ENCODE measurements around the gene ARMH1.
A peak's percentile ranks its signal among the peaks of the same experiment; 100 is the strongest.

ARMH1 gene

DNA sequence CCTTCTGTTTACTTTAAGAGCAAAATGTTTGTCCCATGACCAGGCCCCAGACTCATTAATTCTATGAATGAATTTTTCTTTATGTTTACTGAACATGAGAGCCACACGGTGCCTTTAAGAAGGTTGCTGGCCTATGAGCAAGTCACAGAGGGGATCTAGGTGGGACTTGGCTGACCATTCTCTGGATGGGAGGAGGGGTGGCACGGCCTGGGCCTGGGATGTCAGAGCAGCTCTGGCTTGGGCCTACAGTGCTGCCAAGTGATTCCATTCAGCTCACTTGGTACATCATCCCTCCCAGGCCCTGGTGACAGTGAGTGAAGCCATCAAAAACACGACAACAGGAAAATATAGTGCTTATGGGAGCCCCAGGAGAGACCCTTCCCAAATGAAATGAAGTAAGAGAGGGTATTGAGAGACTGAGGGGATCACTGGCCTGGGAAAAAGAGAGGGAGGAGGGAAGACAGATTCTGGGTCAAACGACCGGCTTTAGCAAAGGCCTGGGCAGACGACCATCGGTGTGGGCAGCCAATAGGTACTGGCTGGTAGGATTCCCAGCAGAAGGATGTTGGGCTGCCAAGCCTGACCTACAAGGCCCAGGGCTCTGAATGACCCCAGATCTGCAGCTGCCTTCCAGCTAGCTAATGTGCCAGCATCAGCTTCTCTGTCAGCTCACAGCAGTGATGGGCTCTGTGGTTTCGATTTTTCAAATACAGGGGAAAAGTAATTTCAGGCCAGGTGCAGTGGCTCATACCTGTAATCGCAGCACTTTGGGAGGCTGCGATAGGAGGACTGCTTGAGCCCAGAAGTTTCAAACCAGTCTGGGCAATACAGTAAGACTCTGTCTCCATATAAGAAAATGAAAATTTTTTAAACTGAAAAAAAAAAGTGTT, 3.5 kb upstream of the ARMH1 start:
- no peak for DNase-seq (ENCODE audit: low spot score)

DNA sequence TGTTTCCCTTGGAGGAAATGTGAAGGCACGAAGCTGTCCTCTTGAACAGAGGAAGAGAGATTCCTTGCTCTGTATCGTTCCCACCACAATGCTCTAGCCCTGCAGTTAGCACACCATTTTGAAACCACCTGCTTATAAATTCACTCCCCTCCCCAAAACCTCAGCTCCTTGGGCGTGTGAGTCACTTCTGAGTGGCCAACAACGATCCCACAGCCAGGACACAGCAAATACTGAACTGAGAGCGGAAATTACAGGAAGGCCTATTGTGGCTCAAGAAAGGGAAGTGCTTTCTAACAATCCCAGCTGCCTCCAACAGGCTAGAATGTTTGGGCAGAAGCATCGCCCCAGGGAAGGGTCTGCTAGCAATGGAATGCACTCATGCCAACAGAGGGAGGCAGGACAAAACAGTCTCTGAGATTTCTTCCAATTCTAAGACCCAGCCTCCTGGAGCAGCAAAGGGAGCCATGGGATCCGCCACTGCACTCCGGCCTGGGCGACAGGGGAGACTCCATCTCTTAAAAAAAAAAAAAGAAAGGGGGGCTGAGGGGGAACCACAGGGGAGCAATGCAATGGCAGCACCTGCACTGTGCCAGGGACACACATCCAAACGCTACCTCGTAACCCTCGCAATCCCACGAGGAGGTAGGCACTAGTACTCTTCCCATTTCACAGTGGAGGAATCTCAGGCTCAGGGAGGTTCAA, 2.1 kb upstream of the ARMH1 start:
- no peak for DNase-seq (ENCODE audit: low spot score)

- no peak for DNase-seq (ENCODE audit: low spot score)
Measured at GRCh38 chr1:44672961-44673674, 1.4 kb upstream of the ARMH1 start.

GRCh38 chr1:44673675-44674112, 820 bp upstream of the ARMH1 start:
- DNase-seq (ENCODE audit: low spot score), result no peak

DNA sequence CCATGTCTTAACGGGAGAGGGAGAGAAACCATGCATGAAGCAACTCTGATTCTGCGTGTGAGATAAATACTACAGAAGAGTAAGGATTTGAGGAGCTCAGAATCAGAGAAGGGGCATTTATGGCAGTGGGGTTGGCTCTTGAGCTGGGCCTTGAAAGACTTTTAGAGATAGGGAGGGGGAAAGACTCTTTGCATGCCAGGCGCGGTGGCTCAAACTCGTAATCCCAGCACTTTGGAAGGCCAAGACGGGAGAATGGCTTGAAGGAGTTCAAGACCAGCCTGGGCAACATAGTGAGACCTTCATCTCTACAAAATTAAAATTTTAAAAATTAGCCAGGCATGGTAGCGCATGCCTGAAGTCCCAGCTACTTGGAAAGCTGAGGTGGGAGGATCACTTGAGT, 672 bp downstream of the ARMH1 start:
- DNase-seq (ENCODE audit: low spot score), result no peak

DNA sequence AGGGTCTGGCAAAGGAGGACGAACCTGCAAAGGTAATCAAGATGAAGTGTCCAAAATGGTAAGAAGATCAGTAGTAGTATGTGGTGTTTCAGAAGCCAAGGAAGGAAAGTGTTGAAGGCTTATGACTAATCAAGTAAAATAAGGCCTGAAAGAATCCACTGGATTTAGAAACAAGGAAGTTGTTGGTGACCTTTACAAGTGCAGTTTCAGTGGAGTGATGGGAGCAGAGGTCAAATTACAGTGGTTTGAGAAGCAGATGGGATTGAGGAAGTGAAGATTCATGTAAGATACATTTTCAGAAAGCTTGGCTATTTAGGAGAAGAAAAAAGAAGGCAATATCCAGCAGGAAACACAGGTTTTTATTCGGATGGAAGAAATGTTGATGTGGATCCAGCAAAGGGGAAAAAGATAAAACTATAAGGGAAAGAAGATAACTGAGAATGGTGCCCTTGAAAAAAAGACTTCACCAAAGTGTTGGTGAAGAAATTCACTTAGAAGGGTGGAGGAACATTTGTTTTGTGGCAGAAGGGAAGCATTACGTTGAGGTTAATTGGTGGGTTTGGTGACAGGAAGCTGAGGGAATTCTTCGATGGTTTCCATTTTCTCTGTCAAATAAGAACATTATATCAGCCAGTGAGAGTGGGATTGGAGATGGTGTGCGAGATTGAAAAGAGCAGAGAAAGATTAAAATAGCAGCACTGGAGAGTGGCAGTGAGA, 2.1 kb downstream of the ARMH1 start:
- peak; percentile 26 for DNase-seq (ENCODE audit: low spot score)

GRCh38 chr1:44677201-44677766, 2.8 kb downstream of the ARMH1 start:
- DNase-seq (ENCODE audit: low spot score), result peak; percentile 43

DNA sequence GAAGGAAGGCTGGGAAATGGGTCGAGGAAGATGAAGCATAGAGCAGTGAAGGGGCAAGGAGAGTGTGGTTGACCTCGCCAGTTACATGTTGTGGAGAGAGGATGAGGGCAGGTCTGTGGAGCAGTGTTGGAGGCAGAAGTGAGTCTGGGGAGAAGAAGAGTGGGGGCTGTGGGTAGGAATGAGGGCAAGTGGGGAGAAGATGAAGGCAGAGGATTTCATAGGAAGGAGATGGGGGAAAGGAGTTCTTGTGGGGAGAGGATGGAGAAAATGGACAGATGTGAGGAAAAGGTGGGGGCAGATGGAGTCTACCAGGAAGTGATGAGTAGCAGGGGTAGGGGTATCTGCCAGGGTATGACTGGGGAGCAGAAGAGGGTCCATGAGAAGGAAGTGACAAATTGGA, 3.6 kb downstream of the ARMH1 start:
- no peak for DNase-seq (ENCODE audit: low spot score)

DNA sequence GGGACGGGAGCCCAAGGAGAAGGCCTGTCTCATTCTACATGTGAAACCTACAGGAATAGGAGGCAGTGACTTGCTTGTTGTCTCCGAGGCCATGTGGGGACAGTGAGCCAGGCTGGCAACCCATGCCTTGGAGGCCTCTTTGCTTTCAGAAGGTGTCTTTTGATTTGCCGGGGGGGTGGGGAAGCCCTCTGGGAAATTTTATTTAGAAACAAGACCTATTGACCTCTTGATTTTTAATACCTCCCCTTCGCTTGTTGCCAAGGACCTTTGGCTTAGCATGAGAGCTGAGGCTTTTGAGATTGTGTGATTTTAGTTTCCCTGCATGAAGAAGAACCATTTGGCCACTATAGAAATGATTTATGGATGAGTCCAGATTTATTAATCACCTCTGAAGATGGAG, 4.1 kb downstream of the ARMH1 start:
- no peak for DNase-seq (ENCODE audit: low spot score)

DNA sequence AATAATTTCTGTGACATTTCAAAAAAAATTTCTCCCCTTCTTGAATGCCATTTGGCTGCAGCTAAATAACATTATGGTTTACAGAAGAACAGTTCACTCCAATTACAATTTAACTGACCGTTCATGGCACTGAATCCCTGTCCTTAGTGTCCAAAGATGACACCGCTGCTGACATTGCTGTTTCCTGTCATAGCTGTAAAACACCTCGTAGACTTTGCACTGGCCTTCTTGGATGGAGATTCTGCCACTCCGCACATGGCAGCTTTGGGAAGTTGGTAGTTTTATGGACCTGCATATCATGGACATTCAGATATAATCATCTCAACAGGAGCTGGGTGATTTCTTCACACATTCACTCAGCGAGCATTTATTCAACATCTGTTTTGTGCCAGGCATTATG, 5.0 kb downstream of the ARMH1 start:
- DNase-seq (ENCODE audit: low spot score), result no peak

- DNase-seq (ENCODE audit: low spot score), result no peak
Measured at GRCh38 chr1:44681905-44682882, 7.7 kb downstream of the ARMH1 start.

GRCh38 chr1:44682883-44683265, 8.4 kb downstream of the ARMH1 start:
- DNase-seq (ENCODE audit: low spot score), result no peak

DNA sequence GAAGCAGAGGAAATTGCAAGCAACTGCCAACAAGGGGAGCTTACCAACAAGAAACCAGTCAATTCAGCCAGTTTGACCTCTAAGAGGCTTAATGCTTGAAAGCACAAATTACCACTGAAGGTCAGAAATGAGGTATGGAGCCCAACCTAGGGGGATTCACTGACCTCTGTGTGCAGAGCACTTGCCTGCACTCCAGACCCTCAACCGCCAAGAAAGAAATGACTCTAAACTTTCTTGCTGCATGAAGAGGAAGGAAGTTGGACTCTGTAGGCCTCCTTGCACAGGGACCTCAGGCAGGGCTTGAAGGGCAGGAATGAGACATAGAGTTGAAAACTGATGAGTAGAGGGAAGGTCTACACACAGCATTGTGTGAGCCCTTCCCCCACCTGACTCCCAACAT, 10.0 kb downstream of the ARMH1 start:
- DNase-seq (ENCODE audit: low spot score), result no peak

- DNase-seq (ENCODE audit: low spot score), result no peak
Measured at GRCh38 chr1:44685218-44685617, 10.7 kb downstream of the ARMH1 start.

DNA sequence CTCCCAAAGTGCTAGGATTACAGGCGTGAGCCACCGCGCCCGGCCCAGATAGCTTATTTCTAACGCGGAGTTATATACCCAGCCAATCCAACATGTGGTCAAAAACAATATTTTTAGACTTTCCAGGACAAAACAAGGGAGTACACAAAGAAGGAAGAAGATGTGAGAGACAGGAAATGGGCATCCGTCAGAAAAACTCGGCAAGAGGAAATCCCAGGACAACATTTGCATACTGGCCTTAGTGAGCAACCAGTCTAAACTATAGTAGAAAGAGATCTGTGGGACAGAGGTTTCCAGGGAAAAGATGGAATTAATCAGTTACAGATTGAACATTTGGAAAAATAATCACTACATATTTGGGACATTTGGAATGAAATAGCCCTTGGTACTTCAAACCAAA, 11.4 kb downstream of the ARMH1 start:
- DNase-seq (ENCODE audit: low spot score), result no peak

DNA sequence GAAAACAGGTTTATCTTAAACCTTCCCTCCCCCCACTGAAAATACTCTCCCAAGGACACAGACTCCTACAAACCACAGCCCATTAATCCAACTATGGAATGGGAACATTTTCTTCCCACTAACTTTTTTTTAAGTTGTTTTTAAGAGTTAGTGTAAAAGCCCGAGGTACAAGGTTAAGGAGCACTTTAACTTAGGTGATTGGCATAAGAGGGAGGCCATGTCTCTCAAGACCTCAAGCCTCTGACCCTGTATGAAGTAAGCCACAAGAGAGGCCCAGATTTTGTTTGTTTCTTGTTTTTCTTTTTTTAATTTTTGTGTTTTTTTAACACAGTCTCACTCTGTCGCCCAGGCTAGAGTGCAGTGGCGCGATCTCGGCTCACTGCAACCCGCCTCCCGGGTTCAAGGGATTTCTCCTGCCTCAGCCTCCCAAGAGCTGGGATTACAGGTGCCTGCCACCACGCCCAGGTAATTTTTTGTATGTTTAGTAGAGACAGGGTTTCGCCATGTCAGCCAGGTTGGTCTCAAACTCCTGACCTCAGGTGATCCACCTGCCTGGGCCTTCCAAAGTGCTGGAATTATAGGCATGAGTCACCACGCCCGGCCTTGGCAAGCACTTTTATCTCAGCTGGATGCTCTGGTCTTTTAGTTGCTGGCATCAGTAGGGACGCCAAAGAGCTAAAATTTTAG, 14.4 kb downstream of the ARMH1 start:
- no peak for DNase-seq (ENCODE audit: low spot score)

DNA sequence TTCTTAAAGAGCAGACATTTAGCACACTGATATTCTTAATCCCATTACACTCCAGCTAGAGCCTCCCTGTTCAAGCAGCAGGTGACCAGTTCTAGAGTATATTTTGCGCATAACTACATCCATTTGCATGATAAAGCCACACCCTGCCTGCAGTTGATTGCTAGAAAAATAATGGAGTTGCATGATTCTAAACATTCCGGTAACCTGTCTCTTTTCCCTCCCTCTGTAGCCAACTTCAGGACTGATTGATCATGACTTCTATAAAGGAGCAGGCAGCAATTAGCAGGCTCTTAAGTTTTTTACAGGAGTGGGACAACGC, 14.9 kb downstream of the ARMH1 start:
- no peak for DNase-seq (ENCODE audit: low spot score)

GRCh38 chr1:44693159-44693558, 18.6 kb downstream of the ARMH1 start:
- no peak for DNase-seq (ENCODE audit: low spot score)

DNA sequence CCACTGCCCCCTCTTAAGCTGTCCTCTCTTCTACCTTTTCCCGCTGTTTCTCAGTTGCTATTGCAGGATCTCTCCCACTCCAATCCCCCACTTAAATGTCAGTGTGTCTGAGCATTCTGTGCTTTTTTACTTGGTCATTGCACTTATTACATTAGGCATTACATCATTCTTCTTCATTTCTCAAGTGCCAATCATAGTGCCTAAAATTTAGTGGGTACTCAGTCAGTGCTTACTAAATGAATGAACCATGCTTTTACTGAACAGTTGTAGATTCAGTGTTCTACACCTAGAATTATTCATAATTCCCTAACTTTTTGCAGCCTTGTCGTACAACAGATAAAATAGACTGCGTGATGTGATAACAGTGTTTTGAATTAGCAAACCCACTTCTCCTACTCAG, 19.4 kb downstream of the ARMH1 start:
- DNase-seq (ENCODE audit: low spot score), result no peak

- DNase-seq (ENCODE audit: low spot score), result no peak
Measured at GRCh38 chr1:44694863-44695478, 20.5 kb downstream of the ARMH1 start.

Data from AG08396 (cell line).